Measurements from ENCODE around the gene WNT11. TPM values are rescaled to one million over a fixed set of nuclear protein-coding genes. Genes with fewer than 3 reads are reported as not detected.

Gene WNT11
- total RNA-seq, 1 experiment from 2014 or later, result not detected

DNA sequence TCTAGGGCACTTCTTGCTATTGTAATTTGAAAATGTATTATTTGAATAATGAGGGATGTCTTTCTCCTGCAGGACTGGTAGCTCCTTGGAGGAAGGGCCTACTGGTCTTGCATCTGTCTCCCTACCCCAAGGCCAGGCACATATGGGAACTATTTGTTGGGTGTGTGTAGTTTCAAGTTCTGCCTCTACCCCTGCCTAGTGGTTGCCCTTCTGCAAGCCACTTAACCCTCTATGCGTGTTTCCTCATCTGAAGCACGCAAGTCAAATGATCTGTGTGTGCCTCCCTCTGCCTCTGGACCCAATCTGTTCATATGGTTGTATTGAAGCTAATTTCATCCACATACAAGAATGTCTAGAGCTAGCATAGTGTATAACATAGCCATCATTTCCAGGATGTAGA is 67.0 kb downstream of the WNT11 start:
- TF ChIP-seq, protein P1, sequence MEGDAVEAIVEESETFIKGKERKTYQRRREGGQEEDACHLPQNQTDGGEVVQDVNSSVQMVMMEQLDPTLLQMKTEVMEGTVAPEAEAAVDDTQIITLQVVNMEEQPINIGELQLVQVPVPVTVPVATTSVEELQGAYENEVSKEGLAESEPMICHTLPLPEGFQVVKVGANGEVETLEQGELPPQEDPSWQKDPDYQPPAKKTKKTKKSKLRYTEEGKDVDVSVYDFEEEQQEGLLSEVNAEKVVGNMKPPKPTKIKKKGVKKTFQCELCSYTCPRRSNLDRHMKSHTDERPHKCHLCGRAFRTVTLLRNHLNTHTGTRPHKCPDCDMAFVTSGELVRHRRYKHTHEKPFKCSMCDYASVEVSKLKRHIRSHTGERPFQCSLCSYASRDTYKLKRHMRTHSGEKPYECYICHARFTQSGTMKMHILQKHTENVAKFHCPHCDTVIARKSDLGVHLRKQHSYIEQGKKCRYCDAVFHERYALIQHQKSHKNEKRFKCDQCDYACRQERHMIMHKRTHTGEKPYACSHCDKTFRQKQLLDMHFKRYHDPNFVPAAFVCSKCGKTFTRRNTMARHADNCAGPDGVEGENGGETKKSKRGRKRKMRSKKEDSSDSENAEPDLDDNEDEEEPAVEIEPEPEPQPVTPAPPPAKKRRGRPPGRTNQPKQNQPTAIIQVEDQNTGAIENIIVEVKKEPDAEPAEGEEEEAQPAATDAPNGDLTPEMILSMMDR (IDR thresholded peaks at IDR 0.05; ENCODE audit: unreplicated experiment), result no peak
- CTCF ChIA-PET, result no interaction called here
- Mint-ChIP-seq H3K36me3 (ENCODE audit: insufficient read depth, unreplicated experiment) (no peaks in the 10 kb centered on the region), H3K4me3 (ENCODE audit: low read depth, unreplicated experiment) (no peak overlapping the region), H3K9me3 (ENCODE audit: low read depth, unreplicated experiment) (no peaks in the 10 kb centered on the region), H3K27ac (ENCODE audit: unreplicated experiment) (no peak overlapping the region), H3K4me1 (ENCODE audit: low read depth, unreplicated experiment) (no peaks in the 10 kb centered on the region), H3K27me3 (ENCODE audit: unreplicated experiment) (no peaks in the 10 kb centered on the region)
- DNase-seq, result no peak
- BruUV-seq (replicated peaks), result no TSS peak
- intact Hi-C loops (cut with micrococcal nuclease; ENCODE audit: unreplicated experiment), result no loop called here

Other genes with a start within 250 kb of the WNT11 start
- gene THAP12, start 174.6 kb upstream of the WNT11 start, total RNA-seq (2022), result 45.9 and 49.2 TPM in 2 replicates
- 6.7 and 7.2 TPM in 2 replicates for gene GVQW3, start 174.8 kb upstream of the WNT11 start, total RNA-seq (2022)
- gene EMSY, start 238.5 kb upstream of the WNT11 start, total RNA-seq (2022), result 27.5 and 30.0 TPM in 2 replicates

All from Calu3 (cell line).